Measurements from ENCODE around the gene IMMP2L.

GRCh38 chr7:110780712-110781111 is 781.6 kb downstream of the IMMP2L start:
- TF ChIP-seq CTCF (IDR thresholded peaks at IDR 0.05) (no peak), SIN3A (IDR thresholded peaks at IDR 0.05; ENCODE audit: borderline replicate concordance, insufficient read depth, low read depth, low read length) (no peak), POLR2AphosphoS5 (IDR thresholded peaks at IDR 0.05; ENCODE audit: low read depth, low read length) (no peak), REST (IDR thresholded peaks at IDR 0.05; ENCODE audit: insufficient read depth in 1 of 2, low read depth in 2 of 2, low read length in 1 of 2) (no peak), TCF7L2 (IDR thresholded peaks at IDR 0.05; ENCODE audit: low read depth, low read length) (no peak)
